Activated B cell treated with CpG ODN at 0.5 μM for 24 hours (primary cell): ENCODE results near the gene KIR3DL1. TPM values are rescaled to one million over a fixed set of nuclear protein-coding genes. Genes with fewer than 3 reads are reported as not detected.
"Not testable (repeated sequence)": the region's sequence is repeated elsewhere in the genome, so short reads cannot be mapped to it uniquely, and the experiment has no call there.

Source experiments
- ATAC-seq: fragments of 200-7000 bp; cut with Tn5 transposase; one replicate; pipeline ENCODE4 v1.10.0; 2021; ENCODE audit warnings: low read depth, mild to moderate bottlenecking, moderate library complexity
- CTCF ChIA-PET: fragments of 350-600 bp; sonication (Branson Sonifier 250); formaldehyde crosslinking; loops from one replicate; lab custom pipeline; 2021; ENCODE audit warnings: antibody characterized with exemption; lab: Charles Lee
- POLR2A ChIA-PET: fragments of 350-600 bp; sonication (Branson Sonifier 250); formaldehyde crosslinking; loops from one replicate; lab custom pipeline; 2021; ENCODE audit warnings: antibody characterized with exemption; lab: Charles Lee
- DNase-seq: peaks from one replicate; pipeline ENCODE4 v3.0.0; 2022
- H3K27ac Mint-ChIP-seq: one replicate; pipeline ENCODE4 v1.8.0; 2020; ENCODE audit warnings: mixed read lengths
- H3K27me3 Mint-ChIP-seq: one replicate; pipeline ENCODE4 v1.8.0; 2021; ENCODE audit warnings: mixed read lengths
- H3K36me3 Mint-ChIP-seq: one replicate; pipeline ENCODE4 v1.8.0; 2021; ENCODE audit warnings: low read depth, mixed read lengths
- H3K4me1 Mint-ChIP-seq: one replicate; pipeline ENCODE4 v1.8.0; 2021; ENCODE audit warnings: mixed read lengths
- H3K4me3 Mint-ChIP-seq: one replicate; pipeline ENCODE4 v1.8.0; 2020; ENCODE audit warnings: mild to moderate bottlenecking, mixed read lengths
- H3K9me3 Mint-ChIP-seq: one replicate; pipeline ENCODE4 v1.8.0; 2020; ENCODE audit warnings: mixed read lengths
- intact Hi-C: fragments of 100-400 bp; cut with micrococcal nuclease; formaldehyde crosslinking; loops from one replicate; pipeline ENCODE4 v1.15.1; 2024
- total RNA-seq: library from RNA; stranded (reverse); gene quantifications from 2 replicates; pipeline ENCODE4 v1.2.3, GENCODE V29; 2022
- TF ChIP-seq, protein P1 (sequence below): fragments of 200-600 bp; IDR thresholded peaks from one replicate; pipeline ENCODE4 v1.8.0; 2022; ENCODE audit warnings: antibody characterized with exemption, mild to moderate bottlenecking

The KIR3DL1 gene
- total RNA-seq, 1 donor from 2014 or later = not detected

DNA sequence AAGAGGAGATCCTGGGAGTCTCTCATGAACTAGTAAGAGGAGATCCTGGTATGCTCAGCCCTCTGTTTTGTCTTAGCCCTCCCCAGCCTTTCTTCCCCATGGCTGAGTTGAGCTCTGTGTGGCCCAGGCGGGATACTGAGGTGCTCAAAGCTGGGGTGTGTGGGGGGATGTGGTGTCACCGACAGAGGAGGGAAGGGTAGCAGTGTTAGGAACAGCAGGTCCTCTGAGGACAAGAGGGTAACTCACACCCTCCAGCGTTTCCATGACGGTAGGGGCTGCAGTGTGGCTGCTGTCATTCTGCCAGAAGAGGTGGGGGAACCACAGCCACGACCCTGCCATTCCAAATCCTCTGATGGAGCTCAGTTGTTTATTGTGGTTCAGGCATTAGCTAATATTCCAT, 12.2 kb upstream of the KIR3DL1 start:
- H3K4me1 Mint-ChIP-seq = no peaks in the 10 kb centered on the region
- peaks cover 22% of the 10 kb centered on the region for H3K27me3 Mint-ChIP-seq
- no peak overlapping the region for H3K4me3 Mint-ChIP-seq
- TF ChIP-seq, protein P1, sequence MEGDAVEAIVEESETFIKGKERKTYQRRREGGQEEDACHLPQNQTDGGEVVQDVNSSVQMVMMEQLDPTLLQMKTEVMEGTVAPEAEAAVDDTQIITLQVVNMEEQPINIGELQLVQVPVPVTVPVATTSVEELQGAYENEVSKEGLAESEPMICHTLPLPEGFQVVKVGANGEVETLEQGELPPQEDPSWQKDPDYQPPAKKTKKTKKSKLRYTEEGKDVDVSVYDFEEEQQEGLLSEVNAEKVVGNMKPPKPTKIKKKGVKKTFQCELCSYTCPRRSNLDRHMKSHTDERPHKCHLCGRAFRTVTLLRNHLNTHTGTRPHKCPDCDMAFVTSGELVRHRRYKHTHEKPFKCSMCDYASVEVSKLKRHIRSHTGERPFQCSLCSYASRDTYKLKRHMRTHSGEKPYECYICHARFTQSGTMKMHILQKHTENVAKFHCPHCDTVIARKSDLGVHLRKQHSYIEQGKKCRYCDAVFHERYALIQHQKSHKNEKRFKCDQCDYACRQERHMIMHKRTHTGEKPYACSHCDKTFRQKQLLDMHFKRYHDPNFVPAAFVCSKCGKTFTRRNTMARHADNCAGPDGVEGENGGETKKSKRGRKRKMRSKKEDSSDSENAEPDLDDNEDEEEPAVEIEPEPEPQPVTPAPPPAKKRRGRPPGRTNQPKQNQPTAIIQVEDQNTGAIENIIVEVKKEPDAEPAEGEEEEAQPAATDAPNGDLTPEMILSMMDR = no peak
- intact Hi-C loops = no loop called here
- ATAC-seq (no peak), DNase-seq (no peak)
- H3K27ac Mint-ChIP-seq = no peak overlapping the region
- H3K36me3 Mint-ChIP-seq = no peaks in the 10 kb centered on the region
- ChIA-PET POLR2A (no interaction called here), CTCF (no interaction called here)
- no peaks in the 10 kb centered on the region for H3K9me3 Mint-ChIP-seq

DNA sequence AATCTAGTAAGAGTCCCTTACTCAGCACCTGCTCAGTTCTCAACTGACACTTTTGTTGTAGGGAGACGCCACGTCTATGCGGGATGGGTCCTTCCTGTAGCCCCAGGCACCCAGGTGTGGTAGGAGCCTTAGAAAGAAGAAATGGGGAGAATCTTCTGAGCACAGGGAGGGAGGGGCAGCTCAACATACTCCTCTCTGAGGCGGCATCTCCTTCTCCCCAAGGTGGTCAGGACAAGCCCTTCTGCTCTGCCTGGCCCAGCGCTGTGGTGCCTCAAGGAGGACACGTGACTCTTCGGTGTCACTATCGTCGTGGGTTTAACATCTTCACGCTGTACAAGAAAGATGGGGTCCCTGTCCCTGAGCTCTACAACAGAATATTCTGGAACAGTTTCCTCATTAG, 11.7 kb upstream of the KIR3DL1 start:
- H3K27ac Mint-ChIP-seq = no peak overlapping the region
- ChIA-PET POLR2A (no interaction called here), CTCF (no interaction called here)
- no peaks in the 10 kb centered on the region for H3K9me3 Mint-ChIP-seq
- DNase-seq (no peak), ATAC-seq (no peak)
- TF ChIP-seq, protein P1 = no peak
- H3K36me3 Mint-ChIP-seq = no peaks in the 10 kb centered on the region
- no peaks in the 10 kb centered on the region for H3K4me1 Mint-ChIP-seq
- intact Hi-C loops = no loop called here
- H3K4me3 Mint-ChIP-seq = no peak overlapping the region
- H3K27me3 Mint-ChIP-seq = peaks cover 24% of the 10 kb centered on the region

DNA sequence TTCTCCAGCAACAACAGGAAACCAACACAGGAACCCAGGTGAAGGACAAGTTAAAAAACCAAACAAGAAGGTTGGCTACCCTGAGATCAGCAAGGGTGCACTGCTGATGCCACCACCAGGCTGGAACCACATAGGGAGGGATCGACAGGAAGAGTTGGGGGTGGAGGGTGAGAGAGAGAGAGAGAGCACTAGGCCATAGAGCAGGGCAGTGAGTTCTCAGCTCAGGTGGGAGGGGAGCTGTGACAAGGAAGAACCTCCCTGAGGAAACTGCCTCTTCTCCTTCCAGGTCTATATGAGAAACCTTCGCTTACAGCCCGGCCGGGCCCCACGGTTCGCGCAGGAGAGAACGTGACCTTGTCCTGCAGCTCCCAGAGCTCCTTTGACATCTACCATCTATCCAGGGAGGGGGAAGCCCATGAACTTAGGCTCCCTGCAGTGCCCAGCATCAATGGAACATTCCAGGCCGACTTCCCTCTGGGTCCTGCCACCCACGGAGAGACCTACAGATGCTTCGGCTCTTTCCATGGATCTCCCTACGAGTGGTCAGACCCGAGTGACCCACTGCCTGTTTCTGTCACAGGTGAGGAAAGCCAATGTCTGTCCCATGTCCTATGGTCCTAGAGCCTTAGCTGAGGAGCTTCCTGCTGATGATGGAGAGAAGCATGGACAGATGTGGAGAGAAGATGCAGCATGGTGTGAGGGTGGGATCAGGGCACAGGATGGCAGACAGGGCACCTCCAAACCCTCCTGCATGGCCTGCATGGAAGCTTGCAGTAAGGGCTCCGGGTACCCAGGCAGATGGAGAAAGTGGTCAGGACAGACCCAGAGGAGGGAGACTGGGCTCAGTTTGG, 10.4 kb upstream of the KIR3DL1 start:
- DNase-seq (no peak), ATAC-seq (no peak)
- no peaks in the 10 kb centered on the region for H3K36me3 Mint-ChIP-seq
- intact Hi-C loops = no loop called here
- H3K27me3 Mint-ChIP-seq = peaks cover 28% of the 10 kb centered on the region
- TF ChIP-seq, protein P1 = no peak
- POLR2A ChIA-PET = no interaction called here
- CTCF ChIA-PET = no interaction called here
- no peaks in the 10 kb centered on the region for H3K9me3 Mint-ChIP-seq
- H3K4me1 Mint-ChIP-seq = no peaks in the 10 kb centered on the region
- H3K4me3 Mint-ChIP-seq = no peak overlapping the region
- H3K27ac Mint-ChIP-seq = no peak overlapping the region

DNA sequence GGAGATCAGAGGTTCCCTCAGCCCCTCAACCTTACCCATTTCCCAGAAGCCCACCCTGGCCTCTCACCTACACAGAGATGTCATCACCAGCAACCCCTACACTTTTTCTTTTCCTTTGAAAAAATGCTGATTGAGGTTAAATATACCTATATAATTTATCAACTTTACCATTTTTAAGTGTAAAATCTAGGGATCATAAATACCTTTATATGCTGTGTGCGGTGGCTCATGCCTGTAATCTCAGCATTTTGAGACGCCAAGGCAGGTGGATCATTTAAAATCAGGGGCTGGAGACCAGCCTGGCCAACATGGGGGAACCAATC, 9.8 kb upstream of the KIR3DL1 start:
- DNase-seq (no peak), ATAC-seq (no peak)
- TF ChIP-seq, protein P1 = no peak
- H3K27ac Mint-ChIP-seq = no peak overlapping the region
- peaks cover 2% of the 10 kb centered on the region for H3K9me3 Mint-ChIP-seq
- no peak overlapping the region for H3K4me3 Mint-ChIP-seq
- no peaks in the 10 kb centered on the region for H3K4me1 Mint-ChIP-seq
- H3K27me3 Mint-ChIP-seq = peaks cover 26% of the 10 kb centered on the region
- ChIA-PET CTCF (no interaction called here), POLR2A (no interaction called here)
- intact Hi-C loops = no loop called here
- H3K36me3 Mint-ChIP-seq = no peaks in the 10 kb centered on the region

DNA sequence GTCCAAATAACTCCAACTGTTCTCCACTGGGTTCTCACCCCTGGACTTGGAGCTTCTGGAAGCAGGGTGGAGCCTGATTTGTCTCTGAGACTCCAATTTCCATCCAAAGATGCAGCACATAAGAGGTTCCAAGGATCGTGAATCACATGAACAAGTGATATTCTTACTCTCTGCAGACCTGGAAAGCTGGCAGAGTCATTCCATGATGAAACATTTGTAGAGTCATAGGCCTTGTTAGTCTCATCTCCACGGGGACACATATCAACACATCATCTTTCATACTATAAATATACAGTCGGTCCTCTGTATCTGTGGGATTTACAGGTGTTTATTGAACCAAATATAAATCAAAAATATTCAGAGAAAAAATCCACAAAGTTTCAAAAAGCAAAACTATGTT, 1.7 kb upstream of the KIR3DL1 start:
- H3K9me3 Mint-ChIP-seq, H3K4me3 Mint-ChIP-seq, ATAC-seq, H3K4me1 Mint-ChIP-seq, H3K27ac Mint-ChIP-seq, POLR2A ChIA-PET, H3K36me3 Mint-ChIP-seq, DNase-seq, intact Hi-C loops, CTCF ChIA-PET: not testable (repeated sequence)
- H3K27me3 Mint-ChIP-seq = peaks cover 25% of the 10 kb centered on the region
